Measurements from ENCODE around the gene PTPRT. TPM values are rescaled to one million over a fixed set of nuclear protein-coding genes. Genes with fewer than 3 reads are reported as not detected.

PTPRT gene
- total RNA-seq, 1 experiment from 2014 or later: 0.13 TPM

DNA sequence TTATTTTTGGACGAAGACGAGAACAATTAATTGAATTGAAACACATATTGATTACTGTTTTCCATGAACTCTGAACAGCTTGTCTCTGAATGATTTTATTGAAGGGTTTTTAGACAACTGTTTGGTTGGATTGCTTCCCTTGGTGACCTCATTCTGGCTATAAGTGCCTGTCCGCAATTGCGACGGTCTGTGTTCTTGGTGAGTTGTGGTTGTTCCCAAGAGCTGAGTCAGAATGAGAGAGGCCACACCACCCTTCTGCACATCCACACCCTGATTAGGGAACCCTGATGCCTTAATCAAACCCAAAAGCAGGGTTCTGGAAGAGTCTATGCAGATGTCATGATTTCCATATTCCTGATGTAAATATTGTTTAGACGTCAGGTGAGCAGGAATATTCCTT is 747.0 kb downstream of the PTPRT start:
- no CpG with 5 or more reads among the region's 6 CpGs for WGBS (ENCODE audit: extremely low coverage, insufficient read length, low lambda C conversion rate)
- Histone ChIP-seq H3K9ac (ENCODE audit: extremely low read depth, insufficient read length, low read length) (no peak overlapping the region), H2BK20ac (ENCODE audit: low read depth, low read length, poor library complexity, severe bottlenecking) (no peak overlapping the region), H3K56ac (ENCODE audit: insufficient read length, low read depth, low read length) (no peak overlapping the region), H3K4ac (ENCODE audit: low read depth, low read length) (no peak overlapping the region), H3K23ac (ENCODE audit: insufficient read length, low read depth, low read length) (no peak overlapping the region), H2BK12ac (ENCODE audit: insufficient read length, low read depth, low read length) (no peak overlapping the region), H4K91ac (ENCODE audit: insufficient read length, low read depth, low read length) (no peak overlapping the region), H4K20me1 (ENCODE audit: control insufficient read depth, insufficient read depth, insufficient read length) (no peaks in the 10 kb centered on the region), H2BK120ac (ENCODE audit: low read depth, low read length, poor library complexity, severe bottlenecking) (no peak overlapping the region), H4K5ac (ENCODE audit: insufficient read length, low read depth, low read length) (no peak overlapping the region), H3T11ph (ENCODE audit: low read length) (no peak overlapping the region), H3K27me3 (ENCODE audit: insufficient read depth, low read length) (no peaks in the 10 kb centered on the region), H2AFZ (ENCODE audit: low read length) (no peak overlapping the region), H2AK5ac (ENCODE audit: insufficient read length, low read length) (no peak overlapping the region), H3K18ac (ENCODE audit: insufficient read length, low read depth, low read length) (no peak overlapping the region), H2BK15ac (ENCODE audit: low read depth, low read length) (no peak overlapping the region), H3K79me2 (ENCODE audit: insufficient read depth, low read length) (no peaks in the 10 kb centered on the region), H2BK5ac (ENCODE audit: insufficient read length, low read length) (no peak overlapping the region), H3K4me2 (ENCODE audit: insufficient read depth, insufficient read length, low read length) (no peak overlapping the region), H3K14ac (ENCODE audit: insufficient read depth, low read length) (no peak overlapping the region), H3K79me1 (ENCODE audit: insufficient read depth, low read depth, low read length, poor library complexity, severe bottlenecking) (no peaks in the 10 kb centered on the region), H3K23me2 (ENCODE audit: insufficient read length, low read depth, low read length, poor library complexity, severe bottlenecking) (no peaks in the 10 kb centered on the region), H3K4me1 (ENCODE audit: insufficient read depth, low read length) (peaks cover 3% of the 10 kb centered on the region; the same call in 1 of the 2 replicates), H3K27ac (ENCODE audit: insufficient read length, low read depth, low read length) (no peak overlapping the region), H3K9me3 (ENCODE audit: control insufficient read depth, low read depth, low read length) (no peaks in the 10 kb centered on the region), H4K8ac (replicated peaks; ENCODE audit: insufficient read length, low read depth, low read length) (no peak overlapping the region)
- Mint-ChIP-seq H3K27me3 (ENCODE audit: low read depth) (peaks cover 5% of the 10 kb centered on the region; the same call in 1 of the 2 replicates), H3K27ac (no peak overlapping the region), H3K36me3 (ENCODE audit: insufficient read depth in 1 of 3, low read depth in 3 of 3) (no peaks in the 10 kb centered on the region; a peak in 1 of 7 replicates), H3K4me1 (peaks cover 9% of the 10 kb centered on the region in 2 experiments), H3K9me3 (no peaks in the 10 kb centered on the region), H3K4me3 (no peak overlapping the region)
- TF ChIP-seq, protein P1, sequence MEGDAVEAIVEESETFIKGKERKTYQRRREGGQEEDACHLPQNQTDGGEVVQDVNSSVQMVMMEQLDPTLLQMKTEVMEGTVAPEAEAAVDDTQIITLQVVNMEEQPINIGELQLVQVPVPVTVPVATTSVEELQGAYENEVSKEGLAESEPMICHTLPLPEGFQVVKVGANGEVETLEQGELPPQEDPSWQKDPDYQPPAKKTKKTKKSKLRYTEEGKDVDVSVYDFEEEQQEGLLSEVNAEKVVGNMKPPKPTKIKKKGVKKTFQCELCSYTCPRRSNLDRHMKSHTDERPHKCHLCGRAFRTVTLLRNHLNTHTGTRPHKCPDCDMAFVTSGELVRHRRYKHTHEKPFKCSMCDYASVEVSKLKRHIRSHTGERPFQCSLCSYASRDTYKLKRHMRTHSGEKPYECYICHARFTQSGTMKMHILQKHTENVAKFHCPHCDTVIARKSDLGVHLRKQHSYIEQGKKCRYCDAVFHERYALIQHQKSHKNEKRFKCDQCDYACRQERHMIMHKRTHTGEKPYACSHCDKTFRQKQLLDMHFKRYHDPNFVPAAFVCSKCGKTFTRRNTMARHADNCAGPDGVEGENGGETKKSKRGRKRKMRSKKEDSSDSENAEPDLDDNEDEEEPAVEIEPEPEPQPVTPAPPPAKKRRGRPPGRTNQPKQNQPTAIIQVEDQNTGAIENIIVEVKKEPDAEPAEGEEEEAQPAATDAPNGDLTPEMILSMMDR (conservative IDR thresholded peaks at IDR 0.05): no peak
- no peak for DNase-seq
